ENCODE results near the gene ASPDH. TPM values are rescaled to one million over a fixed set of nuclear protein-coding genes. Genes with fewer than 3 reads are reported as not detected.
"Not testable (repeated sequence)": the region's sequence is repeated elsewhere in the genome, so short reads cannot be mapped to it uniquely, and the experiment has no call there.

The ASPDH gene
- total and polyA plus RNA-seq, 7 donors: not detected

DNA sequence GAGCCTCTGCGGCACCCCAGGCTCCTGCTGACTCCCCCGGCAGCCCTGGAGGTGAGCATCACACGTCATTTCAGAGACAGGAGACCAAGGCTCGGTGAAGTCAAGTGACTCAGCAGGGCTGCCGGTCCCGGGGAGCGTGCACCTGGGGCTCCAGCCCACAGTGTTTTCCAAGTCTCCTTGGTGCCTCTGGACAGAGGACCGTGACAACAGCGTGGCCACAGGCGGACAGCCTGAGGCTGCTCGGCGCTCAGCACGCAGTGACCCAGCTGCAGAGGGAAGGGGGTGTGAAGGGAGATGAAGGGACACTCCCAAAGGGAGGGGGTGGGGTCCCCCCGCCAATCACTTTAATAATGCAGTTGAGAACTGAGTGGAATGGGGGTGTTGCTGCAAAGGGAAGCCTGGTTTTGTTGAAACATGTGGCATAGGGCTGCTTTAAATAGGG, 17.5 kb upstream of the ASPDH start:
- Histone ChIP-seq H3K36me3 (ENCODE audit: insufficient read depth in 1 of 2, low read depth in 1 of 2) (no peaks in the 10 kb centered on the region), H3K27me3 (ENCODE audit: insufficient read depth in 3 of 3, low read length in 2 of 3) (peaks cover 0 to 40% (median 5%) of the 10 kb centered on the region in 3 donors), H3K9me3 (no peaks in the 10 kb centered on the region), H3K27ac (no peak overlapping the region), H3K4me1 (no peaks in the 10 kb centered on the region), H3K4me3 (no peak overlapping the region)
- TF ChIP-seq CTCF (IDR thresholded peaks at IDR 0.05): no peak
- intact Hi-C loops (cut with DNase I): no loop called here
- DNase-seq (no peak), ATAC-seq (no peak)
- WGBS, 3 donors: 48 to 58% (median 52%) methylated on average over 14 of the region's 14 CpGs

GRCh38 chr19:50528052-50528451, 14.3 kb upstream of the ASPDH start:
- H3K27me3 ChIP-seq (ENCODE audit: insufficient read depth in 3 of 3, low read length in 2 of 3): peaks cover 0 to 33% (median 5%) of the 10 kb centered on the region in 3 donors
- ATAC-seq; H3K4me3 ChIP-seq; H3K4me1 ChIP-seq; intact Hi-C loops (cut with DNase I); H3K27ac ChIP-seq; H3K36me3 ChIP-seq (ENCODE audit: insufficient read depth in 1 of 2, low read depth in 1 of 2); DNase-seq; H3K9me3 ChIP-seq: not testable (repeated sequence)
- 88 to 97% (median 91%) methylated on average over 3 of the region's 3 CpGs for WGBS, 3 donors

DNA sequence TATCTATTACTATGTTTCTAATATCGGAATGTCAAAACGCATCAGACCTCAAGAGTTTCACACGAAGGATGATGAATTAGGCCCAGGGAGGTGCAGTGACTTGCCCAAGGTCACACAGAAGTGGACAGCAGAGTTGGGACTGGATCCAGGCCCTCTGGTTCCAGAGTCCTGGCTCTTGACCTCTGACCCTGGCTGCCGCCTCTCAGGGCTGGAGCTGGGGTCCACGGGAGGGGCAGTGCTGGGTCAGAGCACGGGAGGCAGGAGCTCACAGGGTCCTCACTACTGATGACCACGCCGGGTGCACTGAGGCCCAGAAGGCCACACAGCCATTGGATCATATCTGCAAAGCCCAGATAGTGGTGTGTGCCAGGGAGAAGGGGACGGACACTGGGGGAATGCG, 9.2 kb upstream of the ASPDH start:
- no peak overlapping the region for H3K27ac ChIP-seq
- peaks cover 0 to 3% (median 0%) of the 10 kb centered on the region in 3 donors for H3K27me3 ChIP-seq (ENCODE audit: insufficient read depth in 3 of 3, low read length in 2 of 3)
- TF ChIP-seq CTCF (IDR thresholded peaks at IDR 0.05): no peak
- DNase-seq (no peak), ATAC-seq (no peak)
- H3K36me3 ChIP-seq (ENCODE audit: insufficient read depth in 1 of 2, low read depth in 1 of 2): no peaks in the 10 kb centered on the region
- H3K9me3 ChIP-seq: no peaks in the 10 kb centered on the region
- 84 to 87% (median 87%) methylated on average over 10 of the region's 10 CpGs for WGBS, 3 donors
- intact Hi-C loops (cut with DNase I): no loop called here
- H3K4me3 ChIP-seq: no peak overlapping the region
- H3K4me1 ChIP-seq: no peaks in the 10 kb centered on the region

GRCh38 chr19:50520822-50521465, 7.2 kb upstream of the ASPDH start:
- Histone ChIP-seq H3K4me1 (no peaks in the 10 kb centered on the region), H3K27me3 (ENCODE audit: insufficient read depth in 3 of 3, low read length in 2 of 3) (peaks cover 0 to 17% (median 3%) of the 10 kb centered on the region in 3 donors), H3K36me3 (ENCODE audit: insufficient read depth in 1 of 2, low read depth in 1 of 2) (no peaks in the 10 kb centered on the region), H3K9me3 (no peaks in the 10 kb centered on the region), H3K4me3 (no peak overlapping the region), H3K27ac (no peak overlapping the region)
- intact Hi-C loops (cut with DNase I): no loop called here
- 80 to 85% (median 81%) methylated on average over 17 of the region's 17 CpGs for WGBS, 3 donors
- TF ChIP-seq CTCF (IDR thresholded peaks at IDR 0.05): no peak
- no peak for DNase-seq
- no peak for ATAC-seq

DNA sequence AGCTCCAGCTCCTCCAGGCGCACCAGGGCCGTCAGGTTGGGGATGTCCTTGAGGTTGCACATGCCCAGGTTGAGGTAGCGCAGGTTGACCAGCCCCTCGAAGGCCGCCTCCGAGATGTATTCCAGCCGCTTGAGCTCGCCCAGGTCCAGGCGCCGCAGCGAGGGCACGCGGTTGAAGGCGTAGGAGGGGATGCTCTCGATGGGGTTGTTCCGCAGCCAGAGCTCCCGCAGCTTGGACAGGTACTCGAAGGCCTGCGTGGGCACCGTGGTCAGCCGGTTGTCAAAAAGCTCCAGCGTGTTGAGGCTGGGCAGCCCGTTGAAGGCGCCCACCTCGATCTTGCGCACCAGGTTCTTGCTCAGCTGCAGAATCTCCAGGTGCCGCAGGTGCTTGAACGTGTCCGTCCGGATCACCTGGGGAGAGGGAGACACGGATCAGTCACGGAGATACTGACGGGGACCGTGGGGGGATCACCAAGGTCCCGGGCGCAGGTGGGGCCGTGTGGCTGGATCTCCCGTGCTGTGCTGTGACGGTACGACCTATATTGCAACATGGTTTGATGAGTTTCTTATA, 5.4 kb upstream of the ASPDH start:
- no peaks in the 10 kb centered on the region for H3K36me3 ChIP-seq (ENCODE audit: insufficient read depth in 1 of 2, low read depth in 1 of 2)
- no peaks in the 10 kb centered on the region for H3K4me1 ChIP-seq
- DNase-seq (no peak), ATAC-seq (no peak)
- peaks cover 0 to 23% (median 3%) of the 10 kb centered on the region in 3 donors for H3K27me3 ChIP-seq (ENCODE audit: insufficient read depth in 3 of 3, low read length in 2 of 3)
- no peak for TF ChIP-seq CTCF (IDR thresholded peaks at IDR 0.05)
- H3K4me3 ChIP-seq: no peak overlapping the region
- intact Hi-C loops (cut with DNase I): no loop called here
- no peak overlapping the region for H3K27ac ChIP-seq
- H3K9me3 ChIP-seq: no peaks in the 10 kb centered on the region
- 95 to 97% (median 96%) methylated on average over 40 of the region's 40 CpGs for WGBS, 3 donors
